HG03045 (cell line): ENCODE results near the gene RFPL1.
A peak's percentile ranks its signal among the peaks of the same experiment; 100 is the strongest.
"Not testable (repeated sequence)": the region's sequence is repeated elsewhere in the genome, so short reads cannot be mapped to it uniquely, and the experiment has no call there.

Experiments
- ATAC-seq: cut with Tn5 transposase; IDR thresholded peaks from one replicate; pipeline ENCODE4 v1.9.1; 2021; ENCODE audit warnings: mild to moderate bottlenecking, moderate library complexity; ENCODE audit not compliant: unreplicated experiment

Gene RFPL1

DNA sequence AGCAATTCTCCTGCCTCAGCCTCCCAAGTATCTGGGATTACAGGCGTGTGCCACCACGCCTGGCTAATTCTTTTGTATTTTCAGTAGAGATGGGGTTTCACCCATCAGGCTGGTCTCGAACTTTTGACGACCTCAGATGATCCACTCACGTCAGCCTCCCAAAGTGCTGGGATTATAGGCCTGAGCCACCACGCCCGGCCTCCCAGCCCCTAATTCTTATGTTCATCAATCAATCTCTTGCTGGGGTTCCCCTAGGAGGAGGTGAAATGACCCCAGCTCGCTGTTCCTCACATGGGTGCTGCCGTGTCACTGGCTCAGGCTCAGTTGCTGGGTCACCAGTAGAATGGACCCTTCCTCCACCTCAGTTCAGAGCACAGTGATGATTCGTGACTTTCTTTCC lies at the start of gene RFPL1:
TSS of gene RFPL1 (plus strand) at position 301 of the 400 bp plus-strand sequence.
- not testable (repeated sequence) for ATAC-seq

DNA sequence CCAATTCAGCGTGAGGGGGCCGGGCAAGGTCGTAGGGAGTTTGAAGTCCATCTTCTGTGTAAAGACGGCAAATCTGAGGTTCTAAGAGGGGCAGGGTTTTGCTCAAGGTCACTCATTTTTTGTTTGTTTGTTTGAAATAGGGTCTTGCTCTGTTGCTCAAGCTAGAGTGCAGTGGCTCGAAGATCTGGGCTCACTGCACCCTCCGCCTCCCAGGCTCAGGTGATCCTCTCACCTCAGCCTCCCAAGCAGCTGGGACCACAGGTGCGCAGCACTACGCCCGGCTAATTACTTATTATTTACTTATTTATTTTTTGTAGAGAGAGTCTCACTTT lies 49.7 kb upstream of the RFPL1 start:
- ATAC-seq = peak; percentile 16

DNA sequence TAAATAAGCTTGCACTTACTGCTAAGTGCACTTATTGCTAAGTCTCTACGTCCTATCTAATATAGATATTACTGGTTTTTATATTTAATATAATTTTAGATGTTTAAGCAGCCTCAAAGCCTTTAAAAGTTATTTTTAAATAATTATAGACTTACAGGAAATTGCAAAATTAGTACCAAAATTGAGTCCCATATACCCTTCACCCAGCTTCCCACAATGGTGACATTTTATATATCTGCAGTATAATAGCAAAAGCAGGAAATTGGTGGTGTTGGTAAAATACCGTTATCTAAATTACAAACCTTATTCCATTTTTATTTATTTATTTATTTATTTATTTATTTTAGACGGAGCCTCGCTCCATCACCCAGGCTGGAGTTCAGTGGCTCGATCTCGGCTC lies 48.1 kb upstream of the RFPL1 start:
- no peak for ATAC-seq

DNA sequence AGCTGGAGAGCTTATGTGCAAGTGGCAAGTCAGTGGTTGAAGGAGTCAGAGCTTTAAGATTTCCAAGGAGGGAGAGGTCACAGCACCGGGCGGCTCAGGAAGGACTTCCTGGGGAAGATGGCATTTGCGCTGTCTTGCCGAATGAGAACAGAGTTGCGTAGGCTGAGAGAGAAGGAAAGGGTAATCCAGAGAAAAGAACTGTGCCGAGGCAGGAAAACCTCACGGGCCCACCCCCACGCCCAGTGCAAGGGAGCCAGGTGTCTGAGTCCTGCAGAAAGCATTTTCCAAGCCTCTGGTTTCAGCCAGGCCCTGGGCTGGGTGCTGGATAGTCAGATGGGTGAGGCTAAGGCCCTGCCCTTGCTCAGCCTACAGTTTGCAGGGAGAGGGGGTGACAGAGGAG lies 46.8 kb upstream of the RFPL1 start:
- no peak for ATAC-seq

DNA sequence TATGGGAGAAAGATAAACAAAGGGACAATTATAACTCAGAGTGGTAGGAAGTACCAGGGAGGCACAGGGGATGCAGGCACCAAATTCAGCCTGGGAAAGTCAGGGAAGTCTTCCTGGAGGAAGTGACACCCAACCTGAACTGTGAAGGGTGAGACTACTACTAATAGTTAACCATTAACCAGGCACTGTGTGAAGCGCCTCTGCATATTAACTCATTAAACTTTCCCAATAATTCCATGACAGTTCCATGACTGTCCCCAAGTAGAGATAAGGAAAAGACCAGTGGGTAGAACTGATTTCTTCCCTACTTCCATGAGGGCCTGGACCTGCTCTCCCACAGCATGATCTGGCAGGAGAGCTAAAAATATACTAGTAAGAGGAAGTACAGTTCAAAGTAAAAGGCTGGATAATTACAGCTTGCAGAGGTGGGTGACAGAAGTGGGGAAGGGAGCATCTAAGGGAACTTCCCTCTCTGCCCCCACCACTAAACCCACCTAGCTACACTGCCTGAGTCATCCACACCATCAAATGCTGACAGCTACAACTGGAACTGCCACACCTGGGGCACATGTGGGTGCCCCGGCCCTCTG lies 45.3 kb upstream of the RFPL1 start:
- ATAC-seq = no peak

DNA sequence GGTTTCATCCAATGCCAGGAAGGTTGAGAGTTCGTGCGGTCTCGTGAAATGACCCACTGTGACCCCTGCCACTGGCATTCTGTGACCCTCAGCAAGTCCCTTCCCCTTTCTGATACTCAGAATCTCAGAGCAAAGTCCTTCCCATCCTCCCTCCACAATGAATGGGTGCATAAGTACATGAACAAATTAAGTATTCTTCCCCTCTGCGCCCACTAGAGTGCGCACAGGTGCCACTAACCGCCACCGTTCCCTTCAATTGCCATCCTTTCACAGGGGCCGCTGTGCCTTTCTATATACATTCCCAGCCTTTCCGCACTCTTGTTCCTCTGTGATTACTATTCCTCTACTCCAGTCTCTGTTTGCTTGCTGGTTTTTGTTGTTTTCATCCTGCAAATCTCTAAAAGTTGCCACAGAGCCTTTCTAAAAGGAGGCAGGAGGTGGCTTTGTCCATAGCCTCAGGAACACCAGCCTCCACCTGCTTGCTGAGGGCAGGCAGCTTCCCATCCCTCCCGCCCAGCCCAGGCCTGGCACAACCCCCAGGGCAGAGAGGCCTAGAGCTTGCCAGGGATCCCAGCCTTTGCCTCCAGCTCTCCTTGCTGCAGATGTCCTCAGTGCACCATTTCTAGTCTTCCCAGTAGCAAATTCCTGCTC lies 43.3 kb upstream of the RFPL1 start:
- no peak for ATAC-seq

DNA sequence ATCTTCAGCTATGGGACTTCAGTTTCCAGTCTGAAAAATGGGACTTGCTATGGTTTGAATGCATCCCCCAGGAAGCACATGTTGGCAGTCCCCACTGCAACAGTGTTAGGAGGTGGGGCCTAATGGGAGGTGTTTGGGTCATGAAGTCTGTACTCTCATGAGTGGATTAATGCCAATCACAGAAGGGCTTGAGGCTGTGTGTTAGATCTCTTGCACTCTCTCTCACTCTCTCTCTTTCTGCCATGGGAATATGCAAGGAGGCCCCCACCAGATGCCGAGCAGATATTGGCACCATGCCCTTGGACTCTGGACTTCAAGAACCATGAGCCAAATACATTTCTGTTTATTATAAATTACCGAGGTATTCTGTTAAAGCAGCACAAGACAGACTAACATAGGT lies 42.3 kb upstream of the RFPL1 start:
- no peak for ATAC-seq

DNA sequence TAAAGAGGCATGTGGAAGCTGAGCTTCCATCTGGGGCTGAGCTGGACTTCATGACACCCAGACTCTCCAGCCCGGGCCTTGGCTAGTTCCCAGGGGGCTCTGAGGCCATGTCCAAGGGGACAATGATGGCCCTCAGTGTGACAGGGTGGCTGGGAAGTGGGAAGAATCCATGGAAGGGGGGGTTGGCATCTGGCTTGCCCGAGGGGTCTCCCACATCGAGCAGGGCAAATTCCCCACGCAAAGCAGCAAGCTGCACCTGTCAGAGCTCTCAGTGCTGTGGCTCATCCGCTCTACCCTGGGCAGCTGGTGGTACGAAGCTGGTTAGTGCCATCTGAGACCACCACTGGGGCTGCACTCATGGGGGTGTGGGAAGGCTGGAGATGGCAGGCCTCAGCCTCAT lies 40.6 kb upstream of the RFPL1 start:
- ATAC-seq = no peak

DNA sequence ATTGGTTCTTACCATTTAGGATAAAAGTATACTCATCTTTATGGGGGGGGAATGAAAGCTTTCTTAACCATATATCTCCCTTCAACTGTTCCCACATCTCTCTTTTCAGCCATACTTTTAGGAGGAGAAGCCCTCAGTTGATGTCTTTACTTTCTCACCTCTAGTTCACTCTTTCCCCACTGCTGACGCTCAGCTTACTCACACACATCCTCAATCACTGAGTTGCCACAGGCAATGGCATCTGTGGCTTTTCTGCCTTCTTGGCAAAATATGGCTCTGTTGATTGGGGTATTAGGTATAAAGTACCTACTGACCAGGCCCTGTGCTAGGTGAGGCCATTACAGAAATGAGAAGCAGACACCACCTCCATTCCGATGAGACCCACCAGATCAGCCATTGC lies 37.8 kb upstream of the RFPL1 start:
- ATAC-seq = no peak

DNA sequence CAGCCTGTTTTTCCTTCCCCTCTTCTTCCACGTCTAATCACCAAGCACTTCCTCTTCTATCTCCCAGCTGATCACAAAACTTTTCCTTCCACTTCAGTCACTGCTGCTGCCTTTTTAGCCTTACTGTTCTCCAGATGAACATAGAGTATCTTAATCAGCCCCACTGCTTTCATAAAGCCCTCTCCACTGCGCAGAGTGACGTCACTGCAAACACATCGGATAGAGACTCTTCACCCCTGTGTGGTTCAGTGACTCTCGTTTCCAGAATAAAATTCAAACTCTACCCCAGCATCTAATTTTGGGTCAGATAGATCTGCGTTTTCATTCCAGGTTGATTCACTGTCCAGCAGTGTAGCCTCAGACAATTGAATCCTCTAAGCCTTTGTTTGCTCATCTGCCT lies 36.8 kb upstream of the RFPL1 start:
- not testable (repeated sequence) for ATAC-seq

DNA sequence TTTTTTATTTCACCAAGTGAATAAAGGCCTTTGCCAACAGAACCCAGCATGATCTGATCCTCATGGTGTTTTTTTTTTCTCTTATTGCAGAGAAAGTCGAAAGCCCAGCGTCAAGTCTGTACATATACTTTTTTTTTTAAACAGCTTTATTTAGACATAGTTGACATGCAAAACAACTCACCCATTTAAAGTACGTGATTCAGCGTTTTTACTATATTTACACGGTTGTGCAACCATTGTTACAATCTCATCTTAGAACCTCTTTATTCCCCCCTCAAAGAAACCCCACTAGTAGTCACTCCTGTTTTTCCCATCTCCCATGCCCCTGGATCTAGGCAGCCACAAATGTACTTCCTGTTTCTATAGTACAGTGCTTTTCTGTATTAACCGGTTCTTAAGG lies 29.4 kb upstream of the RFPL1 start:
- ATAC-seq = no peak

DNA sequence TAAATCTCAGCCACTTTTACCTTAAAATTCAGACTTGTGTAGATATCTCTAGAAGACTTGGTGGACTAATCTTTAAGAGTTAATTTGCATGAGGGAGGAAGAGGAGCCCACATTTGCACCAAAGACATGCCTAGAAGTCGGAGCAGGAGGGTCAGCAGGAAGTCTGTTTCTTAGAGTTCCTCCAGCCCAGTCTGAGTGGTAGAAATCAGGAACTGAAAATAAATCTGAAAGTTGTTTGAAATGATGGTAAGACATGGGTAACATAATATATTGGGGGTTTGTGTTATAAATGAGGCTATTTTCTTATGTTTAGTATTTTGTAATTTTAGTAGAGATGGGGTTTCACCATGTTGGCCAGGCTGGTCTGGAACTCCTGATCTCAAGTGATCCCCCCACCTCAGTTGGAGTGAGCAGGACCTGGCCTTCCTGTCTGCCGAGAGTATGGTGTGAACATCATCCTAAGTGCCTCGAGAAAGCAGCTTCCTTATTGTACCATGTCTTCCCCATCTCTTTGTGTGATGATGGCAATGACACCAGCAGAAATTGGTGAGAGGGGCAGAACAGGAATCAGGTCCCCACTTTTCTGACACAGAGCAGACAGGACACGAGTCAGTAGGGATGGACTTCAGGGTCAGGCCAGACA lies 26.7 kb upstream of the RFPL1 start:
- ATAC-seq = not testable (repeated sequence)

DNA sequence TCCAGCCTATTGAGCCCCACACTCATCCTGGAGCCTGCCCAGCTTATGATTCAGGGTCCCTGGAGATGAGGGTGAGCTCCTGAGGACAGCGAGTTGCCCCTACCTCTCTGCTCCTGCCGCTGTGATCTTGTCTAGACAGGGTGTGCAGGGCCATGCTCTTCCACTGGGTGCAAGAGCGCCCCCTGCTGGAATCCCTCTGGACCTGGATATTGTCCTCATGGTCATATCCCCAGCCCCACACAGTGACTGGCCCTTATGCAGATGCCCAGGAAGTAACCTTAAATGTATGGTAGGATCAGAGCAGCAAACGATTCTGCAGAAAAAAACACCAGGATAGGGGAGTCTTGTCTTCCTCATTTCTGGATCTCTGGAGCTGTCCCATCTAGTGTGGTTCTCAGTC lies 25.6 kb upstream of the RFPL1 start:
- not testable (repeated sequence) for ATAC-seq

DNA sequence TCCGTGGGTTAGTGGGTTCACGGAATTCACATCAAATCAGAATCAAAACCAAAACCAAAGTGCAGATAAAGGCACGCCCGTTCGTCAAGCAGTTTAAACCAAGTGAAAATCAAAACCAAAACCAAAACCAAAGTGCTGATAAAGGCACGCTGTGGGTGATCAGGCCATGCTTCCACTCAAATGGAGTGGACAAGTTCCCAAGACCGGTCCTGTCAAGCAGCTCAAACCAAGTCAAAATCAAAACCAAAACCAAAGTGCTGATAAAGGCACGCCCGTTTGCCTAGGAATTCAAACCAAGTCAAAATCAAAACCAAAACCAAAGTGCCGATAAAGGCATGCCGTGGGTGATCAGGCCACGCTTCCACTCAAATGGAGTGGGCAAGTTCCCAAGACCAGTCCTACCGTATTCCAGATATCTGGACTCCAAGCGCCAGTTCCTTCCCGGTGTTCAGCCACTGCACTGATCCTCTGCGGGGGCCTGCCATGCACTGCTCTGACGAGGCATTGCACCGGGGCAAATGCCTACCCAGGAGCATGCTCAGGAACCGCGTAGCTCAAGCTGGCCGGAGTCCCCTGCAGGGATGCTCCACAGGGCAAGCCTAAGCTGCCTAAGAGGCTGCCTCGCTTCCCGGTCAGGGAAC lies 23.3 kb upstream of the RFPL1 start:
- not testable (repeated sequence) for ATAC-seq

DNA sequence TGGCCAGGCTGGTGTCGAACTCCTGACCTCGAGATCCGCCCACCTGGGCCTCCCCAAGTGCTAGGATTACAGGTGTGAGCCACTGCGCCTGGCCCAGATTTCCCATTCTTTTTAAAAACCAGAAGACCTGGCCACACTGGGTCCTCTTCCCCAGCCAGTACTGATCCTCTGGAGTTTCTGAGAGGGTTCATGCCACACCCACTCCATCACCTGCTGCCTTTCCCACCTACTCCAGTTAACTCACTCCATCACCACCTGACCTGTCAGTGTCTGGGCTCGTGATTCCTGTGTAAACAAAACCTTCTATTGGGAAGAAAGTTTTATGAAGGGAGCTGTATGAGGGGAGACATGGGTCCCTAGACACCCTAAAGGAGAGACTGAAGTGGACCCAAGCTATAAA lies 19.7 kb upstream of the RFPL1 start:
- not testable (repeated sequence) for ATAC-seq

DNA sequence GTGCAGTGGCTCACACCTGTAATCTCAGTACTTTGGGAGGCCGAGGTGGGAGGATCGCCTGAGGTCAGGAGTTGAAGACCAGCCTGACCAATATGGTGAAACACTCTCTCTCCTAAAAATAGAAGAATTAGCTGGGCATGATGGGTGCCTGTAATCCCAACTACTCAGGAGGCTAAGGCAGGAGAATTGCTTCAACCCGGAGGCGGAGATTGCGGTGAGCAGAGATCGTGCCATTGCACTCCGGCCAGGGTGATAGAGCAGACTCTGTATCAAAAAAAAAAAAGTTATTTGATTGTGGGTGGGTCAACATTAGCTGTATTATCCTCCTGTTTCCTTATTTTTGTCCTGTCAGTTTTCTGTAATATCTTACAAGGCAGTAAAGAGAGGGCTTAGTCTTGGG lies 11.9 kb upstream of the RFPL1 start:
- ATAC-seq = no peak

DNA sequence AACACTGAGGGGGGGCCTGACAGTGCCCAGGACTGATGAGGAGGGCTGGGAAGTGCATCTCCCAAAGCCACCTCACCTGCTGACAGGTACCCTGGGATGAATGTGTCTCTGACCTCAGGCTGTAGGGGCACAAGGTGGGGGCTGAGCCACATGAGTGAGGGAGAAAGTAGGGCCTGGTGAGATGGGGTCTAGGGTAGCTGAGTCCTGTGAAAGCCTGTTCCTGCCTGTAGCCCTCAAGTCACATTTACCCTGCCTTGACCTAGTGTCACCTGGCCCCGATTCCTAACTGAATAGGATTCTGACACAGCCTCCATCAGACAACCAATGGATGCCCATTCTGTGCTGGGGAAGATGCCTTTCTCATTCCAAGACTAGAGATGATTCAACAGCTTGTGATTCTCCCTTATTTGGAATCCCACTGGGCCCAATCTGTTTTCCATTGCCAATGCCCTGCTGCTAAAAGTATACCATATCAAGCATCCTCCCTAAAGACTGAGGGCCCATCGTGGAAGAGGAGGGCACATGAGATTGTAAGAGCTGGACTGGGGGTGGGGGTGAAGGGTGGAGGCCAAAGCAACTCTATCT lies 11.1 kb upstream of the RFPL1 start:
- ATAC-seq = no peak

DNA sequence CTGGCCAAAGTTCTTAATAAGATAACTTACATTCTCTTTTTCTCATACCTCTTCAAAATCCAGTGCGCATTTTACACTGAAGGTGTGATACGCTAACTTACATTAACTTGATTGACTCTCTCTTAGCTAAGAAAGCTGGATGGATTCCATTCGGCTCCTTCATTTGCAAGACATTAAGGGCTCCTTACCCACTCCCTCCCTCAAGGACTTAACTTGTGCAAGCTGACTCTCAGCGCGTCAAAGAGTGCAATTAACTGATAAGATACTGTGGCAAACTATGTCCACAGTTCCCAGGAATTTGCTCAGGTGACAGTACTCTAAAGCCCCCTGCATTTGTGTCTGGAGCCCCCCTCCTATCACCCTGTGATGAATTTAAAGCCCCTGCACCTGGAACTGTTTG lies 6.4 kb upstream of the RFPL1 start:
- ATAC-seq = no peak

DNA sequence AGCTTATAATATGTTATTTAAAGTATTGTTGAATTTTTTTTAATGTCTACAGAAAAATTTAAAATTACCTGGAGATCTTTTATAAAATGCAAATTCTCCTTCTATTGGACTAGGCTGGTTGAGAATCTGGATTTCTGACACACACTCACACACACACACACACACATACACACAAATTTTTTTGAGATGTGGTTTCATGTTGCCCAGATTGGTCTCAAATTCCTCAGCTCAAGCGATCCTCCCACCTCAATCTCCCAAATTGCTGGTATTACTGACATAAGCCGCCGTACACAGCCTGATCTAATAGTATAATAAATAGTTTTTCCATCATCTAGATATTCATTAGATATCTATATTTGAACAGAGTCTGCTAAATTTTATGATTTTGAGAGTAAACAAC lies 4.5 kb upstream of the RFPL1 start:
- no peak for ATAC-seq

DNA sequence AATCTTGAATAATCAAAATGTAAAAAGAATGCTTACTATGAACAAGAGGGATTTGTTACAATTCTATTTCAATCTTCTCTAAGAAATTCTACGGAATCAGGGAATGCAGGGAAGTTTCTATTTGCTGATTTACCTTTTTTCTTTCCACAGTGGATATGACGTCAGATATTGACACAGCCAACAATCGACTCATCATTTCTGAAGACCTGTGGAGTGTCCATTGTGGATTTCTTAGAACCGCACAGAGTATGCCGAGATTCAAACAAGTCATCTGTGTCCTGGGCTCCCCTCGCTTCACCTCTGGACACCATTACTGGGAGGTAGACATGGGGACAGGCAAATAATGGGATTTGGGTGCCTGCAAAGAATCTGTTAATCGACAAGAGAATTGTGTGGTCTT lies 4.1 kb upstream of the RFPL1 start:
- ATAC-seq = no peak

DNA sequence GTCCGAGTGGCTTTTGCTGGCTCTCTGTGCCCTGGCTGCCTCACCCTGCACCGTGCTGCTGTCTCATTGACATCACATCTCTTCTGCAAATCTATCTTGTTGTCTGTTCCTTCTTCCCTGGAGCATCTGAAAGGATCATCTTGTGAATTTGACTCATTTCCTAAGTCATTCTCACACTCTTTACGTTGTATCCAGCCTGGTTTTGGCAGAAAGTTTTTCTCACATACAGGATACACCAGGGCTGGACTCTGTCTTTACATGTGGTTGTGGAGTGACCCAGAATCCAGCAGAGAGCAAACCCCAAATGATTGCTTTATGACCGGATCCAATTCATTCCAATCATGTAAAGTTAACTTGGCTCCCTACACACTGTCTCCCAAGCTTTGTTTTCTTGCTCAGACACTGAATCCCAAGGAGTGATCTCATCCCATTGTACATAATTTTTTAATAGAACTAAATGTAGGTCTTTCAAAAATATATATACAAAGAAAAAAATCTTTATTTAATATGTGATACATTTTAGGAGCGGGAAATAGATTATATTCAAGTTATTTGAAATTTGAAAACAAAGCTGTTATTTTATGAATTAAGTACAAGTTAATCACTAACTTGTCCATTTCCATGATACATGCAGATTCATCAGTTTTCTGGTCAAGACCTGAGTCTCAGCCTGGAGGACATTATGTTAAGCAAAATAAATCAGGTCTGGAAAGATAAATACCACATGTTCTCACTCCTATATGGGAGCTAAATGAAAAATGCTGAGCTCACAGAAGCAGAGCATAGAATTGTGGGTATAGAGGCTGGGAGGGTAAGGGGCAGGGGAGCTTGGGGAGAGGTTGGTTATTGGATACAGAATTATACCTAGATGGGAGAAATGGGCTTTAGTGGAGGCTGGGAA lies 2.9 kb upstream of the RFPL1 start:
- ATAC-seq = no peak
